Central memory CD4-positive, alpha-beta T cell (primary cell): Measurements from ENCODE around the gene NAA10.
A peak's percentile ranks its signal among the peaks of the same experiment; 100 is the strongest.

ENCODE experiments used
- DNase-seq: peaks from one replicate; pipeline ENCODE4 v3.0.0; 2022

NAA10 gene

GRCh38 chrX:153948002-153948466, 13.2 kb upstream of the NAA10 start:
- DNase-seq = no peak

- DNase-seq = peak; percentile 77
Measured at GRCh38 chrX:153947009-153947769, 12.4 kb upstream of the NAA10 start.

GRCh38 chrX:153945956-153946943, 11.4 kb upstream of the NAA10 start:
- no peak for DNase-seq

- no peak for DNase-seq
Measured at GRCh38 chrX:153944800-153945150, 9.9 kb upstream of the NAA10 start.

- no peak for DNase-seq
Measured at GRCh38 chrX:153944140-153944799, 9.4 kb upstream of the NAA10 start, which contains the start of gene RENBP. RENBP (minus strand) TSS chrX:153944643; CDS start chrX:153944610, 33 bp downstream.

GRCh38 chrX:153941336-153942252, 6.8 kb upstream of the NAA10 start:
- no peak for DNase-seq

- DNase-seq = no peak
Measured at GRCh38 chrX:153939573-153939972, 4.7 kb upstream of the NAA10 start.

GRCh38 chrX:153938226-153938786, 3.5 kb upstream of the NAA10 start:
- DNase-seq = no peak

- DNase-seq = no peak
Measured at GRCh38 chrX:153937056-153937455, 2.2 kb upstream of the NAA10 start.

- DNase-seq = no peak
Measured at GRCh38 chrX:153935326-153935851, 552 bp upstream of the NAA10 start.

- no peak for DNase-seq
Measured at GRCh38 chrX:153934148-153934761, 582 bp downstream of the NAA10 start.

- no peak for DNase-seq
Measured at GRCh38 chrX:153933748-153934147, 1.1 kb downstream of the NAA10 start.

- no peak for DNase-seq
Measured at GRCh38 chrX:153932220-153932915, 2.5 kb downstream of the NAA10 start.

- DNase-seq = no peak
Measured at GRCh38 chrX:153931748-153932147, 3.1 kb downstream of the NAA10 start.

- no peak for DNase-seq
Measured at GRCh38 chrX:153931151-153931550, 3.7 kb downstream of the NAA10 start.

- no peak for DNase-seq
Measured at GRCh38 chrX:153930011-153930910, 4.6 kb downstream of the NAA10 start.

GRCh38 chrX:153929576-153929975, 5.3 kb downstream of the NAA10 start:
- DNase-seq = no peak

- no peak for DNase-seq
Measured at GRCh38 chrX:153928846-153929245, 6.0 kb downstream of the NAA10 start.
